ENCODE results near the gene CAPN10.

The CAPN10 gene

GRCh38 chr2:240630771-240631547, 44.4 kb downstream of the CAPN10 start:
- Histone ChIP-seq H2AK5ac (ENCODE audit: low read length) (no peak overlapping the region), H4K5ac (ENCODE audit: low read length) (no peak overlapping the region), H3K4me1 (ENCODE audit: control insufficient read depth, low read depth, low read length) (no peaks in the 10 kb centered on the region), H3K36me3 (ENCODE audit: control insufficient read depth, insufficient read depth, low read length) (no peaks in the 10 kb centered on the region), H2BK120ac (ENCODE audit: low read depth, low read length) (no peak overlapping the region), H2BK15ac (replicated peaks; ENCODE audit: low read depth) (no peak overlapping the region), H3K56ac (ENCODE audit: low read length) (no peak overlapping the region), H3K79me2 (ENCODE audit: control insufficient read depth, insufficient read depth, low read length) (no peaks in the 10 kb centered on the region), H3K4ac (ENCODE audit: low read depth, low read length) (no peak overlapping the region), H3K4me3 (ENCODE audit: low read length) (no peak overlapping the region), H3K79me1 (ENCODE audit: low read length) (no peaks in the 10 kb centered on the region), H3K18ac (ENCODE audit: low read length) (no peak overlapping the region), H3K27me3 (ENCODE audit: insufficient read depth, low read length, poor library complexity) (no peaks in the 10 kb centered on the region), H3K9ac (ENCODE audit: low read length) (no peak overlapping the region), H3K27ac (ENCODE audit: low read depth, low read length) (no peak overlapping the region), H3K4me2 (ENCODE audit: low read length) (no peak overlapping the region), H3K23ac (ENCODE audit: low read length) (no peak overlapping the region), H4K8ac (ENCODE audit: low read depth, low read length) (no peak overlapping the region), H2BK5ac (ENCODE audit: low read length) (no peak overlapping the region)
- DNase-seq = no peak
- no CpG with 5 or more reads among the region's 21 CpGs for WGBS (ENCODE audit: extremely low coverage, insufficient coverage, low lambda C conversion rate)

DNA sequence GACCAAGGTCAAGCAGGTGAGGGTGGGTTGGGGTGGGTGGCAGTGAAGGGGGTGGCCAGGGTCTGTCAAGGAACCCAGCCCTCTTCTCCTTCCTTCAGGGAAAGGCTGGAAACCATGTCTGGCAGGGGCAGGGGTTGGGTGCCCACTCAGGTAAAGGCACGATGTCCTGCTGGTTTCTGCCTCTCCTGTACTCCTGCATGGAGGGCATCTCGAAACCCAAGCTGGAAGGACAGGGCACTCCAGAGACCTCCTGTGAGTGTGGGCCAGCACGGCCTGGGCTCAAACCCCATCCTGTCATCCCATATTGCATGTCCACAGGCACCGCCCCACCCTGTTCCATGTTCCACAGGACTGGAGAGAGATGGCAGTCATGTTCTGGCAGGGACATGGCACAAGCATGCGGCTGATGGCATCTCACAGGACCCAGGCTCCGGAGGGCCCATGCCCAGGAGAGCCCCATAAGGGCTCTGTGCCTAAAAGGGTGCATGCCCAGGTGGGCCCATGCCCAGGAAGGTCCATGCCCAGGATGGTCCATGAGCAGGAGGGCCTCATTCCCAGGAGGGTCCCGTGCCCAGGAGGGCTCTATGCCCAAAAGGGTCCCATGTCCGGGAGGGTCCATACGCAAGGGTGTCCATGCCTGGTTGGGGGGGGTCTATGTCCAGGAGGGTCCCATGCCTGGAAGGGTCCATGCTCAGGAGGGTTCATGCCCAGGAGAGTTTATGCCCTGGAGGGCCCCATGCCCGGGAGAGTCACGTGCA, 45.2 kb downstream of the CAPN10 start:
- H3K27ac ChIP-seq (ENCODE audit: low read depth, low read length) = no peak overlapping the region
- H3K23ac ChIP-seq (ENCODE audit: low read length) = no peak overlapping the region
- no peak overlapping the region for H4K5ac ChIP-seq (ENCODE audit: low read length)
- H3K18ac ChIP-seq (ENCODE audit: low read length) = no peak overlapping the region
- no peak overlapping the region for H3K4me3 ChIP-seq (ENCODE audit: low read length)
- H2BK5ac ChIP-seq (ENCODE audit: low read length) = no peak overlapping the region
- no peak overlapping the region for H2AK5ac ChIP-seq (ENCODE audit: low read length)
- H3K79me2 ChIP-seq (ENCODE audit: control insufficient read depth, insufficient read depth, low read length) = no peaks in the 10 kb centered on the region
- no peak overlapping the region for H4K8ac ChIP-seq (ENCODE audit: low read depth, low read length)
- no peaks in the 10 kb centered on the region for H3K79me1 ChIP-seq (ENCODE audit: low read length)
- H3K9ac ChIP-seq (ENCODE audit: low read length) = no peak overlapping the region
- no peak for DNase-seq
- H2BK15ac ChIP-seq (replicated peaks; ENCODE audit: low read depth) = no peak overlapping the region
- no CpG with 5 or more reads among the region's 11 CpGs for WGBS (ENCODE audit: extremely low coverage, insufficient coverage, low lambda C conversion rate)
- no peak overlapping the region for H3K4ac ChIP-seq (ENCODE audit: low read depth, low read length)
- H3K4me2 ChIP-seq (ENCODE audit: low read length) = no peak overlapping the region
- H3K36me3 ChIP-seq (ENCODE audit: control insufficient read depth, insufficient read depth, low read length) = no peaks in the 10 kb centered on the region
- H2BK120ac ChIP-seq (ENCODE audit: low read depth, low read length) = no peak overlapping the region
- H3K4me1 ChIP-seq (ENCODE audit: control insufficient read depth, low read depth, low read length) = no peaks in the 10 kb centered on the region
- no peak overlapping the region for H3K56ac ChIP-seq (ENCODE audit: low read length)
- H3K27me3 ChIP-seq (ENCODE audit: insufficient read depth, low read length, poor library complexity) = no peaks in the 10 kb centered on the region

- H2BK120ac ChIP-seq (ENCODE audit: low read depth, low read length) = no peak overlapping the region
- no peak overlapping the region for H2AK5ac ChIP-seq (ENCODE audit: low read length)
- DNase-seq = no peak
- H3K4me3 ChIP-seq (ENCODE audit: low read length) = no peak overlapping the region
- no peak overlapping the region for H2BK15ac ChIP-seq (replicated peaks; ENCODE audit: low read depth)
- H4K8ac ChIP-seq (ENCODE audit: low read depth, low read length) = no peak overlapping the region
- H3K79me2 ChIP-seq (ENCODE audit: control insufficient read depth, insufficient read depth, low read length) = no peaks in the 10 kb centered on the region
- no peak overlapping the region for H3K18ac ChIP-seq (ENCODE audit: low read length)
- no peak overlapping the region for H4K5ac ChIP-seq (ENCODE audit: low read length)
- no peak overlapping the region for H3K56ac ChIP-seq (ENCODE audit: low read length)
- H3K4ac ChIP-seq (ENCODE audit: low read depth, low read length) = no peak overlapping the region
- no peaks in the 10 kb centered on the region for H3K79me1 ChIP-seq (ENCODE audit: low read length)
- H3K36me3 ChIP-seq (ENCODE audit: control insufficient read depth, insufficient read depth, low read length) = no peaks in the 10 kb centered on the region
- no peaks in the 10 kb centered on the region for H3K4me1 ChIP-seq (ENCODE audit: control insufficient read depth, low read depth, low read length)
- H2BK5ac ChIP-seq (ENCODE audit: low read length) = no peak overlapping the region
- no peak overlapping the region for H3K9ac ChIP-seq (ENCODE audit: low read length)
- no peaks in the 10 kb centered on the region for H3K27me3 ChIP-seq (ENCODE audit: insufficient read depth, low read length, poor library complexity)
- no CpG with 5 or more reads among the region's 1 CpG for WGBS (ENCODE audit: extremely low coverage, insufficient coverage, low lambda C conversion rate)
- no peak overlapping the region for H3K23ac ChIP-seq (ENCODE audit: low read length)
- H3K27ac ChIP-seq (ENCODE audit: low read depth, low read length) = no peak overlapping the region
- H3K4me2 ChIP-seq (ENCODE audit: low read length) = no peak overlapping the region
These were observed 45.8 kb downstream of the CAPN10 start for GRCh38 chr2:240632306-240632721.

GRCh38 chr2:240635121-240635997, 48.8 kb downstream of the CAPN10 start:
- WGBS (ENCODE audit: extremely low coverage, insufficient coverage, low lambda C conversion rate) = no CpG with 5 or more reads among the region's 6 CpGs
- no peak overlapping the region for H2BK5ac ChIP-seq (ENCODE audit: low read length)

DNA sequence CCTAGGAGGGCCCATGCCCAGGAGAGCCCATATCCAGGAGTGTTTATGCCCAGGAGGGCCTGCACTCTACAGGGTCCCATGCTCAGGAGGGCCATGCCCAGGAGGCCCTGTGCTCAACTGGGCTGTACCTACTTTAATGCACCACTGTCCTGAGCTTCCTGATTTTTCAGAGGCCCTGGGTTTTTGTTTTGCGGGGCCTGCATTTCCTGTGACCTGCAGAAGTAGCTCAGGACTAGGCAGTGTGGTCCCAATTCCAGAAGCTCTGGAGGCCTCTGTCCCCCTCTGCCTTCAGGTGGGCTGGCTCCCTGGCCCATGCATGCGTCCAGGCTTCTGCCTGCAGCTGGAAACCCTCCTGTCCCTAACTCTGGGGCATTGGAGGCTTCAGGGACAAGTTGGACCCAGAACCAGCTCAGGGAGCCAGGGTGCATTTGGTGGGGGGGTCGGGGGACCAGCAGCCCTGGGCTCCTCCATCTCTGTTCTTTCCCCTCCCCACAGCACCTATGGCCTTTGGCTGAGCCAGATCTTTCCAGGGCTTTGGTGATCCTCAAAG, 49.5 kb downstream of the CAPN10 start:
- Histone ChIP-seq H3K36me3 (ENCODE audit: control insufficient read depth, insufficient read depth, low read length) (no peaks in the 10 kb centered on the region), H3K27ac (ENCODE audit: low read depth, low read length) (no peak overlapping the region), H2BK120ac (ENCODE audit: low read depth, low read length) (no peak overlapping the region), H3K79me1 (ENCODE audit: low read length) (no peaks in the 10 kb centered on the region), H3K23ac (ENCODE audit: low read length) (no peak overlapping the region), H3K4me3 (ENCODE audit: low read length) (no peak overlapping the region), H4K5ac (ENCODE audit: low read length) (no peak overlapping the region), H3K27me3 (ENCODE audit: insufficient read depth, low read length, poor library complexity) (no peaks in the 10 kb centered on the region), H3K56ac (ENCODE audit: low read length) (no peak overlapping the region), H3K4me1 (ENCODE audit: control insufficient read depth, low read depth, low read length) (no peaks in the 10 kb centered on the region), H3K9ac (ENCODE audit: low read length) (no peak overlapping the region), H2BK5ac (ENCODE audit: low read length) (no peak overlapping the region), H3K4ac (ENCODE audit: low read depth, low read length) (no peak overlapping the region), H4K8ac (ENCODE audit: low read depth, low read length) (no peak overlapping the region), H3K18ac (ENCODE audit: low read length) (no peak overlapping the region), H3K79me2 (ENCODE audit: control insufficient read depth, insufficient read depth, low read length) (no peaks in the 10 kb centered on the region), H2BK15ac (replicated peaks; ENCODE audit: low read depth) (no peak overlapping the region), H3K4me2 (ENCODE audit: low read length) (no peak overlapping the region), H2AK5ac (ENCODE audit: low read length) (no peak overlapping the region)
- no peak for DNase-seq
- WGBS (ENCODE audit: extremely low coverage, insufficient coverage, low lambda C conversion rate) = no CpG with 5 or more reads among the region's 3 CpGs

More at GRCh38 chr2:240635121-240635997, 48.8 kb downstream of the CAPN10 start:
- Histone ChIP-seq H4K5ac (ENCODE audit: low read length) (no peak overlapping the region), H2AK5ac (ENCODE audit: low read length) (no peak overlapping the region), H3K36me3 (ENCODE audit: control insufficient read depth, insufficient read depth, low read length) (no peaks in the 10 kb centered on the region), H3K4me3 (ENCODE audit: low read length) (no peak overlapping the region), H3K79me1 (ENCODE audit: low read length) (no peaks in the 10 kb centered on the region), H3K79me2 (ENCODE audit: control insufficient read depth, insufficient read depth, low read length) (no peaks in the 10 kb centered on the region), H3K4me1 (ENCODE audit: control insufficient read depth, low read depth, low read length) (no peaks in the 10 kb centered on the region), H3K9ac (ENCODE audit: low read length) (no peak overlapping the region), H4K8ac (ENCODE audit: low read depth, low read length) (no peak overlapping the region), H3K4ac (ENCODE audit: low read depth, low read length) (no peak overlapping the region), H3K18ac (ENCODE audit: low read length) (no peak overlapping the region), H3K56ac (ENCODE audit: low read length) (no peak overlapping the region), H2BK15ac (replicated peaks; ENCODE audit: low read depth) (no peak overlapping the region), H3K23ac (ENCODE audit: low read length) (no peak overlapping the region), H3K27me3 (ENCODE audit: insufficient read depth, low read length, poor library complexity) (no peaks in the 10 kb centered on the region), H3K27ac (ENCODE audit: low read depth, low read length) (no peak overlapping the region), H3K4me2 (ENCODE audit: low read length) (no peak overlapping the region), H2BK120ac (ENCODE audit: low read depth, low read length) (no peak overlapping the region)
- DNase-seq = no peak
